Fibroblast of lung (primary cell): ENCODE data around the gene PDHX.

ENCODE experiments used
- EZH2 ChIP-seq: IDR thresholded peaks from 2 replicates; pipeline ENCODE4 v1.5.1; 2012; ENCODE audit warnings: low read length, control low read depth, mild to moderate bottlenecking; ENCODE audit errors: missing control alignments
- TF ChIP-seq, protein P1 (sequence below), 2 donors: IDR thresholded peaks in 1 of 2; conservative IDR thresholded peaks in 1 of 2; 1 replicate in 1 of 2; 2 replicates in 1 of 2; pipeline ENCODE4 v1.5.1; 2011 to 2012; ENCODE audit warnings: low read length in 2 of 2, control low read depth in 1 of 2, inconsistent platforms in 1 of 2, low read depth in 1 of 2, mild to moderate bottlenecking in 1 of 2

DNA sequence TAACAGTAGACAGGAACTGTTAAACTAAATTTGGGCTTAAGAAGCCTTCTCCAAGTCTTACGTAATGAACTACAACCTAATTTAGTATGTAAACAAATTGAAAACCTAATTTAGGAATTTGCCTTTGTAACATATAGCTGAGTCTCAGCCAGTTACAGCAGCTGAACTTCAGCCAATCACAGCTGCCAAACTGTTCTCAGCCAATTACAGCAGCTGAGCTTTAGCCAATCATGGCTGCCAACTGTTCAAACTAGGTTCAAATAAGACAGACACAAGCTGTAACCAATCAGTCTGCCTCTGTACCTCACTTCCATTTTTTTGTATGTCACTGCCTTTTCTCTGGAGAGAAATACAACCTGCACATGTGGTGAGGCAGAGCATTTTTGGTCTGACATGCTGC lies 127.5 kb downstream of the PDHX start:
- TF ChIP-seq, protein P1, sequence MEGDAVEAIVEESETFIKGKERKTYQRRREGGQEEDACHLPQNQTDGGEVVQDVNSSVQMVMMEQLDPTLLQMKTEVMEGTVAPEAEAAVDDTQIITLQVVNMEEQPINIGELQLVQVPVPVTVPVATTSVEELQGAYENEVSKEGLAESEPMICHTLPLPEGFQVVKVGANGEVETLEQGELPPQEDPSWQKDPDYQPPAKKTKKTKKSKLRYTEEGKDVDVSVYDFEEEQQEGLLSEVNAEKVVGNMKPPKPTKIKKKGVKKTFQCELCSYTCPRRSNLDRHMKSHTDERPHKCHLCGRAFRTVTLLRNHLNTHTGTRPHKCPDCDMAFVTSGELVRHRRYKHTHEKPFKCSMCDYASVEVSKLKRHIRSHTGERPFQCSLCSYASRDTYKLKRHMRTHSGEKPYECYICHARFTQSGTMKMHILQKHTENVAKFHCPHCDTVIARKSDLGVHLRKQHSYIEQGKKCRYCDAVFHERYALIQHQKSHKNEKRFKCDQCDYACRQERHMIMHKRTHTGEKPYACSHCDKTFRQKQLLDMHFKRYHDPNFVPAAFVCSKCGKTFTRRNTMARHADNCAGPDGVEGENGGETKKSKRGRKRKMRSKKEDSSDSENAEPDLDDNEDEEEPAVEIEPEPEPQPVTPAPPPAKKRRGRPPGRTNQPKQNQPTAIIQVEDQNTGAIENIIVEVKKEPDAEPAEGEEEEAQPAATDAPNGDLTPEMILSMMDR (conservative IDR thresholded peaks at IDR 0.05 in 1 of 2, IDR thresholded peaks at IDR 0.05 in 1 of 2; ENCODE audit: low read depth in 1 of 2, low read length in 2 of 2): no peak
- no peak for TF ChIP-seq EZH2
